ENCODE data around the gene HMOX2.
A peak's percentile ranks its signal among the peaks of the same experiment; 100 is the strongest.

Gene HMOX2

GRCh38 chr16:4495766-4496165 lies 19.6 kb downstream of the HMOX2 start:
- intact Hi-C loops (cut with DNase I): no loop called here
- no peak for DNase-seq

- intact Hi-C loops (cut with DNase I): no loop called here
- no peak for DNase-seq
These were observed 20.1 kb downstream of the HMOX2 start for GRCh38 chr16:4496305-4496704.

DNA sequence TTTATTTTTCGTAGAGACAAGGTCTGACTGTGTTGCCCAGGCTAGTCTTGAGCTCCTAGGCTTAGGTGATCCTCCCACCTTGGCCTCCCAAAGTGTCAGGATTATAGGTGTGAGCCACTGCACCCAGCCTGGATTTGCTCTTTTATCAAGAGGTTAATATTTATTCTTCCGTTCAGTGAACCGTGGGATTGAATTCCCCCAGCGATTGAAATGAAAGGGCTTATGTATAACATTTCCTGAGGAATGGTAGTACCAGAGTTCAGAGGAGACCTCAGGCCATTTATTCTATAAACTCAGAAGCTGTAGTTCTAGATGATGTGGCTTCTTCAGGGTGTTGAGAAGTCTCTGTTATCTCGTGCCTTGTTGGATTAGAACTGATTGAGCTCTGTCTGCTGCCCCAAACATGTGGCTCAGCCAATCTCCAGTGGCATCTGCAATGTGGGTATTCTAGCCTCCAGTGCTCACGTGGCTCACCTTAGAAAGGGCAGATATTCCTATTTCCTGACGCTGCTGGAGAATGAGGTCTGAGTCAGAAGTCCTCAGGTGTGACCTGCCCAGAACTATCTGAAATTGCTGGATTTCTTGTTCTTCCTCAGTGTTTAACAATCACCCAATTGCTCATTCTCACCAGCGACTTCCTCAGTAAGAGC lies 22.5 kb downstream of the HMOX2 start:
- intact Hi-C loops (cut with DNase I): no loop called here
- DNase-seq: no peak

DNA sequence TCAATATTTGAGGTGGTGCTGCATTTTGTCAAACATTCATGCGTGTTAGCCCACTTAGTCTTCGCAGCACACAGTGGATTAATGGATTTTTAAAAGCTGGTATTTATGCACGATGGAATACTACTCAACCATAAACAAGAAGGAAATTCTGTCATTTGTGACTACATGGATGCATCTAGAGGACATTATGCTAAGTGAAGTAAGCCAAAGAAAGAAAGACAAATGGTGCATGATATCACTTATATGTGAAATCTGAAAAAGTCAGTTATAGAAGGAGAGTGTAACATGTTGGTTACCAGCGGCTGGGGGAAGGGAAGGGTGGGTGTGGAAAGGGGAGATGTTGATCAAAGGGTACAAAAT lies 23.0 kb downstream of the HMOX2 start:
- intact Hi-C loops (cut with DNase I): no loop called here
- DNase-seq: no peak

GRCh38 chr16:4500272-4500671 lies 24.1 kb downstream of the HMOX2 start:
- intact Hi-C loops (cut with DNase I): no loop called here
- DNase-seq: peak in 8 of 42 donors; percentile 37 to 76 (median 58)

DNA sequence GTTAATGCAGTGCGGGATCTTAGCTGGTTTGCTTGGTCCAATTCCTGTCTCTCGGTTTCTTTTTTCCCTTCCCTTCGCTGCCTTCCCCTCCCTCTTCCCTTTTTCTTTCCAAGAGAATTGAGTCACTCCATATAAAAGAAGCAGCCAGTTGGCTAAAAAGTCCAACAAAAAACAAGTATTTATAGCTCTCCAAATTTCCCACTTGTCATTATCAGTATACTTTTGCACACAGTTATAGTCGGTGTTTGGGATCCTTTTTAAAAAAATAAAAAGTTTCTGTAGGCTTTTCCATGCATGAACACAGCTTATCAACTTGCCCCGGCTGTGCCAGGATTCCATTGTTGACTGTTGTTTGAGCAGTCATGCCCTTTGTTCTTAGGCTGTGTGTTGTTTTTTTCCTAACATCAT lies 24.9 kb downstream of the HMOX2 start:
- intact Hi-C loops (cut with DNase I): no loop called here
- peak in 3 of 42 donors; percentile 35 to 62 (median 36) for DNase-seq

- peak in 37 of 42 donors; percentile 36 to 90 (median 72) for DNase-seq
- intact Hi-C loops (cut with DNase I): loop anchor here (5.0 kb wide), 1 partner anchor 37 kb away; no protein-coding TSS in a partner anchor
These were observed 29.4 kb downstream of the HMOX2 start for GRCh38 chr16:4505356-4506147.

DNA sequence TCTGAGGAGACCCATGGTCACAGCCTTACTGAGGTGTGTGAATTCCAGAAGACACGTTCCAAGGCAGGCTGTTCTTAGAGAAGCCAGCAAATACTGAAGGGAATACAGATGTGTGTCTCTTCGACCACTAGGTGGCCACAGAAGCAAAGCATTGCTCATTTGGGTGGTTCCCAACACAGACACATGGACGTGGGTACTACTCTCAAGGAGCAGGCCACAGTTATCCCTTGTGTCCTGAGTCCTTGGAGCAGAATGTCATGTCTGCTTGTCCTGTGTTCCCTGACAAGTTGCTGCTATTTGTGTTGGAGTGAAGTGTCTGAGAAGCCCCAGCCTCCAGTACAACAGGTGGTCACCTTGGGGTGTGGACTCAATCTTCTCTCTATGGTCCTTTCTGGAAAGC lies 30.3 kb downstream of the HMOX2 start:
- DNase-seq: peak in 39 of 42 donors; percentile 42 to 89 (median 76)
- intact Hi-C loops (cut with DNase I): loop anchor here (5.0 kb wide), 1 partner anchor 36 kb away; no protein-coding TSS in a partner anchor

GRCh38 chr16:4507588-4508345 lies 31.6 kb downstream of the HMOX2 start:
- intact Hi-C loops (cut with DNase I): loop anchor here (5.0 kb wide), 1 partner anchor 35 kb away; no protein-coding TSS in a partner anchor
- DNase-seq: no peak

DNA sequence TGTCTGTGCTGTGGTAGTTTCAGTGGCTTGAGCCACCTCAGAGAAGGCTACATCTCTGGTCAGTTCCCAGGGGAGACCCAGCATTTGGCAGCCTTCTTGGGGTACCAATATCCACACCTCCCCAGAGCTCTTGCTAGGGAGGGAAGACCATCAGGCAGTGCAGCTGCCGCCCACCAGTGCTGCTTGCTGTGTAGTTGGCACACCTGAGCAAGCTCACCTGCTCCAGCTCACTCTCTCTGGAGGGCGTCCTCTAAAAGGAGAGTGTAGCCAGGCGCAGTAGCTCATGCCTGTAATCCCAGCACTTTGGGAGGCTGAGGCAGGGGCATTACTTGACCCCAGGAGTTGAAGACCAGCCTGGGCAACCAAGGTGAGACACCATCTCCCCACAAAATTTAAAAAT lies 32.6 kb downstream of the HMOX2 start:
- DNase-seq: peak in 1 of 42 donors; percentile 53
- intact Hi-C loops (cut with DNase I): loop anchor here (5.0 kb wide), 1 partner anchor 33 kb away; no protein-coding TSS in a partner anchor

DNA sequence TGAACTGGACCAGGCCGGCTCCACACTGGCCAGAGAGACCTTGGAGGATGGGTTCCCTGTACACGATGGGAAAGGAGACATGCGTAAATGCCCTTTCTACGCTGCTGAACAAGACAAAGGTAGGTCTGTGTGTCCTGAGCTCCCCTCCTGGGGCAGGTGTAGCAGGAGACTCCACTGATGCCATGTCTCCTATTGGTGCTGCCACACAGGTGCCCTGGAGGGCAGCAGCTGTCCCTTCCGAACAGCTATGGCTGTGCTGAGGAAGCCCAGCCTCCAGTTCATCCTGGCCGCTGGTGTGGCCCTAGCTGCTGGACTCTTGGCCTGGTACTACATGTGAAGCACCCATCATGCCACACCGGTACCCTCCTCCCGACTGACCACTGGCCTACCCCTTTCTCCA lies 33.2 kb downstream of the HMOX2 start:
- intact Hi-C loops (cut with DNase I): loop anchor here (5.0 kb wide), 1 partner anchor 33 kb away; no protein-coding TSS in a partner anchor
- DNase-seq: no peak

- no peak for DNase-seq
- intact Hi-C loops (cut with DNase I): no loop called here
These were observed 33.9 kb downstream of the HMOX2 start for GRCh38 chr16:4510131-4510530.

GRCh38 chr16:4510747-4511426 lies 34.7 kb downstream of the HMOX2 start:
- intact Hi-C loops (cut with DNase I): no loop called here

GRCh38 chr16:4511441-4512082 lies 35.4 kb downstream of the HMOX2 start:
- intact Hi-C loops (cut with DNase I): no loop called here
- peak; percentile 43 to 85 (median 71) for DNase-seq

More at GRCh38 chr16:4510747-4511426, 34.7 kb downstream of the HMOX2 start:
- no peak for DNase-seq

DNA sequence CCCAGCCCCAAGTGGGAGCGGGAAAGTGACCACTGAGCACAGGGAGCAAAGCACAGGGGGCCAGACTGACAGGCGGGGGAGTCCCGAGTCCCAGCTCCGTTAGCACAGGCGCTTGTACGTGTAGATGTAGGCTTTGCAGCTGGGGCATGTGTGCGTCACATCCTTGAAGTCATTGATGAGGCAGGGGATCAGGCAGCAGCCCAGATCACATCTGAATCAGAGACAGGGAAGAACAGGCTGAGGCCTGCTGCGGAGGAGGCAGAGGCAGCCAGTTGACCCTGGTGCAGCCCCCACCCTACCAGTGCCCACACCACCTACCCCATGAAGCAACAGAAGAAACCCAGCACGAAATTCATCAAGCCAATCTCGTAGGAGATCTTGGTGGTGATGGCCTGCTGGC lies 36.3 kb downstream of the HMOX2 start:
- intact Hi-C loops (cut with DNase I): no loop called here

DNA sequence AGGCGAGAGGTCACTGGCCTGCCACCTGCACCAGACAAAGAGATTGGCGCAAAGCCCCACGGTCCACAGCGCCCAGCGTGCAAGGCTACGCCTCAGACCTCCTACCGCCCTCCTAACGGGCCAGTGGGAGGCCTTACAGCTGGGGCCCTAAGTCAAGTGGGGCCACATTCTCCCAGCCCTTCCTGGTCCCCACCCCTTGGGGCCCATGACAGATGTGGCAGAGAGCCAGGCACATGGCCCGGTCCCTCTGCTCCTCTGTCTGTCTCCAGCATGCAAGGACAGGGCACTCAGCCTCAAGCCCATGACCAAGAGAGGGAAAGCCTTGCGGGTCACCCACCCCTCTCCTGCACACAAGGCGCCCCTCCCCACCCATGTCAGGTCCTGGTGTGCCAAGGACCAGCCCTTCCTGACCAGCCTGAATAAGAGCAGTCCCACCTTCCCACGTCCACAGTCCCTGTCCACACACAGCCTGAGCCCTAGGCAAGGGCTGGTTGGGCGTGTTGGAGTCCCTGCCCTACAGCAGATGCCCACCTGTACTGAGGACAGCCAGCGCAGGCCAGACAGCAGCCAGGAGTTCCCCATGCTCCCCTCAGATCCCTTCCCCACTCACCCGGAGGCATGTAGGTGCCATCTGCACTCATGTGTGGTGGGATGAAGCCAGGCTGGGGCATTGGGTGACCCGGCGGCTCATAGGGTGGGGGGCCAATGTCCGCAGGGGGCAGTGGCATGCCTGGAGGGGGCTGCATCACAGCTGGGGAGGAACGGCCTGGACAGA lies 37.1 kb downstream of the HMOX2 start:
- intact Hi-C loops (cut with DNase I): no loop called here
- peak in 5 of 42 donors; percentile 36 to 69 (median 48) for DNase-seq

More for the DNA sequence above, 36.3 kb downstream of the HMOX2 start:
- peak in 21 of 42 donors; percentile 23 to 74 (median 61) for DNase-seq

GRCh38 chr16:4513881-4514280 lies 37.7 kb downstream of the HMOX2 start:
- DNase-seq: no peak
- intact Hi-C loops (cut with DNase I): no loop called here

GRCh38 chr16:4514606-4515005 lies 38.4 kb downstream of the HMOX2 start:
- no peak for DNase-seq
- intact Hi-C loops (cut with DNase I): no loop called here

Data from head of caudate nucleus (tissue), 42 donors.